ENCODE measurements around the gene BCLAF3. TPM values are rescaled to one million over a fixed set of nuclear protein-coding genes. Genes with fewer than 3 reads are reported as not detected.

BCLAF3 gene
- polyA plus RNA-seq, 1 donor (not counting 4 experiments of a cell fraction or from before 2014, with no cell fraction given) = 3.0 TPM

DNA sequence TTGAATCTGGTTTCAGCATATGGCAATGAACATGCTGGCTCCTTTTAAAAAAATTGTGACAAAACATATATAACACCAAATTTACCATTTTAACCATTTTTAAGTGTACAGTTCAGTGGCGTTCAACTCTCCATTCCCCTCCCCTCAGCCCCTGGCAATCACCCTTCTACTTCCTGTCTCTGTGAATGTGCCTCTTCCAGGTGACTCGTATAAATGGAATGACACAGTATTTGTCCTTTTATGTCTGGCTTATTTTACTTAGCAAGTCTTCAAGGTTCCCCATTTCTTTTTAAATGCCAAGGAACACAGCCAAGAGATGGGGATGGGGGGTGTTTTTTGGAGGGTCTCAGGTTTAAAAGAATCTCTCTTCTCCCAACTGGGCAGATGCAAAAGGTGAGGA, 35.4 kb upstream of the BCLAF3 start:
- Histone ChIP-seq H3K27ac (ENCODE audit: control insufficient read depth, insufficient read depth, low read length) (no peak overlapping the region), H3K27me3 (ENCODE audit: control insufficient read depth, extremely low read depth, insufficient read depth, low read length) (no peaks in the 10 kb centered on the region), H3K9me1 (ENCODE audit: control insufficient read depth, extremely low read depth, insufficient read depth, low read length) (no peaks in the 10 kb centered on the region), H2AFZ (ENCODE audit: control insufficient read depth, low read length) (no peak overlapping the region), H3K79me2 (ENCODE audit: control insufficient read depth, insufficient read depth, low read length) (no peaks in the 10 kb centered on the region), H3K9me3 (ENCODE audit: control insufficient read depth, low read depth, low read length) (no peaks in the 10 kb centered on the region), H3K4me1 (ENCODE audit: control insufficient read depth, extremely low read depth, insufficient read depth, low read length) (no peaks in the 10 kb centered on the region), H3K9ac (ENCODE audit: control insufficient read depth, extremely low read depth, insufficient read depth, low read length) (no peak overlapping the region), H3K4me2 (ENCODE audit: control insufficient read depth, extremely low read depth, insufficient read depth, low read depth, low read length) (no peak overlapping the region), H3K4me3 (ENCODE audit: control insufficient read depth in 2 of 3, extremely low read depth in 1 of 3, insufficient read depth in 2 of 3, low read depth in 1 of 3, low read length in 3 of 3) (no peak overlapping the region), H3K36me3 (ENCODE audit: control insufficient read depth in 2 of 2, extremely low read depth in 1 of 2, insufficient read depth in 2 of 2, low read length in 2 of 2) (no peaks in the 10 kb centered on the region), H4K20me1 (ENCODE audit: control insufficient read depth, extremely low read depth, insufficient read depth, low read length) (no peaks in the 10 kb centered on the region)
- dilution Hi-C loops (cut with MboI; ENCODE audit: extremely low pct_ligation_motif_present, low sequenced_read_pairs) = no loop called here
- no peak for FAIRE-seq
- TF ChIP-seq EZH2 (IDR thresholded peaks at IDR 0.05; ENCODE audit: low read length) = no peak
- TF ChIP-seq, protein P1, sequence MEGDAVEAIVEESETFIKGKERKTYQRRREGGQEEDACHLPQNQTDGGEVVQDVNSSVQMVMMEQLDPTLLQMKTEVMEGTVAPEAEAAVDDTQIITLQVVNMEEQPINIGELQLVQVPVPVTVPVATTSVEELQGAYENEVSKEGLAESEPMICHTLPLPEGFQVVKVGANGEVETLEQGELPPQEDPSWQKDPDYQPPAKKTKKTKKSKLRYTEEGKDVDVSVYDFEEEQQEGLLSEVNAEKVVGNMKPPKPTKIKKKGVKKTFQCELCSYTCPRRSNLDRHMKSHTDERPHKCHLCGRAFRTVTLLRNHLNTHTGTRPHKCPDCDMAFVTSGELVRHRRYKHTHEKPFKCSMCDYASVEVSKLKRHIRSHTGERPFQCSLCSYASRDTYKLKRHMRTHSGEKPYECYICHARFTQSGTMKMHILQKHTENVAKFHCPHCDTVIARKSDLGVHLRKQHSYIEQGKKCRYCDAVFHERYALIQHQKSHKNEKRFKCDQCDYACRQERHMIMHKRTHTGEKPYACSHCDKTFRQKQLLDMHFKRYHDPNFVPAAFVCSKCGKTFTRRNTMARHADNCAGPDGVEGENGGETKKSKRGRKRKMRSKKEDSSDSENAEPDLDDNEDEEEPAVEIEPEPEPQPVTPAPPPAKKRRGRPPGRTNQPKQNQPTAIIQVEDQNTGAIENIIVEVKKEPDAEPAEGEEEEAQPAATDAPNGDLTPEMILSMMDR (optimal IDR thresholded peaks at IDR 0.05 in 1 of 3, IDR thresholded peaks at IDR 0.05 in 1 of 3, conservative IDR thresholded peaks at IDR 0.05 in 1 of 3; ENCODE audit: extremely low read depth in 1 of 3, insufficient read depth in 2 of 3, low read length in 3 of 3) = no peak
- DNase-seq (ENCODE audit: low read depth, low spot score) = no peak

DNA sequence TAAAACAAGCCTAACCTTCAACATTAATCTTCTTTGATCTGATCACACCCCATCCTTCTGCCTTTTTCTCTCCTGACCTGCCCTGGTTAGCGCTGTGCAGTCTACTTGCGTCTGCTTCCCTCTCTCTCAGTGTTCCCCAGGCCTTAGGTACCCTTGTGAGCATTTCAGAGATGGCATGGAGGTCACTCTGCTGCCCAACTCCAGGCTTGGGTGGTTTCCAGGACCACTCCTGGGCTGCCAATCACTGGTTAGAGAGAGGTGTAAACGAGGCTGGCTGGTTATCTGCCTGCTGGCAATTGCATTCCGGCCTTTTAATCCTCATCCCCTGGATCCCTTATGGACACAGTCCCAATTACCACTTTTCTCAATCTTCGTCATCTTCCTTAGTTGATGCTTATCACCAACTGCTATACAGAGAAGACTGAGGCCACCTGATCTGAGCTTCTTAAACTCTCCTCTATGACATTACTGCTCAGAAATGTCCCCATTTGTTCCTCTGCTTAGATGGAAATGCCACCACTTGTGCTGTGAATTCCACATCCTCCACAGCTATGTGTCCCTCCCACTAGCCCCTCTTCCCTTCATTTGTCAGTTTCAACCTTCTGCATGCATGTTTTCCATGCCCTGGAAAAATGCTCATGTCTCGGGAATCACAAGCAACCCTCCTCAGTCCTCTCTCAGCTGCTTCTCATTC, 29.0 kb upstream of the BCLAF3 start:
- H3K27ac ChIP-seq (ENCODE audit: control insufficient read depth, insufficient read depth, low read length) = no peak overlapping the region
- H3K9ac ChIP-seq (ENCODE audit: control insufficient read depth, extremely low read depth, insufficient read depth, low read length) = no peak overlapping the region
- H3K36me3 ChIP-seq (ENCODE audit: control insufficient read depth in 2 of 2, extremely low read depth in 1 of 2, insufficient read depth in 2 of 2, low read length in 2 of 2) = no peaks in the 10 kb centered on the region
- peaks cover 3% of the 10 kb centered on the region for H3K9me3 ChIP-seq (ENCODE audit: control insufficient read depth, low read depth, low read length)
- H3K4me3 ChIP-seq (ENCODE audit: control insufficient read depth in 2 of 3, extremely low read depth in 1 of 3, insufficient read depth in 2 of 3, low read depth in 1 of 3, low read length in 3 of 3) = no peak overlapping the region
- dilution Hi-C loops (cut with MboI; ENCODE audit: extremely low pct_ligation_motif_present, low sequenced_read_pairs) = no loop called here
- no peak overlapping the region for H2AFZ ChIP-seq (ENCODE audit: control insufficient read depth, low read length)
- no peaks in the 10 kb centered on the region for H3K79me2 ChIP-seq (ENCODE audit: control insufficient read depth, insufficient read depth, low read length)
- no peak overlapping the region for H3K4me2 ChIP-seq (ENCODE audit: control insufficient read depth, extremely low read depth, insufficient read depth, low read depth, low read length)
- H3K4me1 ChIP-seq (ENCODE audit: control insufficient read depth, extremely low read depth, insufficient read depth, low read length) = no peaks in the 10 kb centered on the region
- TF ChIP-seq EZH2 (IDR thresholded peaks at IDR 0.05; ENCODE audit: low read length) = no peak
- TF ChIP-seq, protein P1 (optimal IDR thresholded peaks at IDR 0.05 in 1 of 3, IDR thresholded peaks at IDR 0.05 in 1 of 3, conservative IDR thresholded peaks at IDR 0.05 in 1 of 3; ENCODE audit: extremely low read depth in 1 of 3, insufficient read depth in 2 of 3, low read length in 3 of 3) = no peak
- H4K20me1 ChIP-seq (ENCODE audit: control insufficient read depth, extremely low read depth, insufficient read depth, low read length) = no peaks in the 10 kb centered on the region
- H3K27me3 ChIP-seq (ENCODE audit: control insufficient read depth, extremely low read depth, insufficient read depth, low read length) = no peaks in the 10 kb centered on the region
- DNase-seq (ENCODE audit: low read depth, low spot score) (no peak), FAIRE-seq (no peak)
- H3K9me1 ChIP-seq (ENCODE audit: control insufficient read depth, extremely low read depth, insufficient read depth, low read length) = no peaks in the 10 kb centered on the region

All from keratinocyte (primary cell).